HepG2 (cell line): ENCODE measurements around the gene DEPDC5.

Experiments used
- E2F1 ChIP-seq: sonication (generic); formaldehyde crosslinking; IDR thresholded peaks from 2 replicates; pipeline ENCODE4 v1.5.0; 2020; ENCODE audit warnings: missing genetic modification reagents
- HIVEP1 ChIP-seq: sonication (generic); formaldehyde crosslinking; IDR thresholded peaks from 2 replicates; pipeline ENCODE4 v1.4.0; 2020; ENCODE audit warnings: mild to moderate bottlenecking, missing genetic modification reagents
- IRF2 ChIP-seq: IDR thresholded peaks from 2 replicates; pipeline ENCODE4 v1.6.1; 2018; ENCODE audit warnings: missing genetic modification reagents, missing compliant biosample characterization
- NPAS2 ChIP-seq: sonication (generic); formaldehyde crosslinking; IDR thresholded peaks from 2 replicates; pipeline ENCODE4 v1.8.0; 2022; ENCODE audit warnings: mild to moderate bottlenecking, missing genetic modification reagents, borderline replicate concordance
- NR3C1 ChIP-seq: sonication (generic); formaldehyde crosslinking; IDR thresholded peaks from 2 replicates; pipeline ENCODE4 v1.4.0; 2020; ENCODE audit warnings: missing genetic modification reagents
- RFX3 ChIP-seq: IDR thresholded peaks from 2 replicates; pipeline ENCODE4 v1.6.1; 2016; ENCODE audit warnings: missing biosample characterization, missing genetic modification reagents
- TAF1 ChIP-seq: sonication (generic); formaldehyde crosslinking; IDR thresholded peaks from 2 replicates; pipeline ENCODE4 v1.4.0; 2020; ENCODE audit warnings: missing genetic modification reagents
- USF2 ChIP-seq, 2 experiments: sonication (generic) in 1 of 2; formaldehyde crosslinking in 1 of 2; IDR thresholded peaks; 2 replicates each; pipeline versions ENCODE4 v1.5.1 to v1.6.1; 2011 to 2020; ENCODE audit warnings: borderline replicate concordance in 1 of 2, low read depth in 1 of 2, low read length in 1 of 2, mild to moderate bottlenecking in 1 of 2, missing genetic modification reagents in 1 of 2, moderate library complexity in 1 of 2
- ZNF512B ChIP-seq: sonication (generic); formaldehyde crosslinking; IDR thresholded peaks from 2 replicates; pipeline ENCODE4 v1.5.1; 2020; ENCODE audit warnings: missing genetic modification reagents, mild to moderate bottlenecking, borderline replicate concordance
- ZNF556 ChIP-seq: sonication (generic); formaldehyde crosslinking; IDR thresholded peaks from 2 replicates; pipeline ENCODE4 v1.4.0; 2020; ENCODE audit warnings: mild to moderate bottlenecking, missing genetic modification reagents, borderline replicate concordance
- ZNF572 ChIP-seq: sonication (generic); formaldehyde crosslinking; IDR thresholded peaks from 2 replicates; pipeline ENCODE4 v1.5.1; 2020; ENCODE audit warnings: mild to moderate bottlenecking, missing genetic modification reagents
- ZSCAN20 ChIP-seq: sonication (generic); formaldehyde crosslinking; IDR thresholded peaks from 2 replicates; pipeline ENCODE4 v1.4.0; 2020; ENCODE audit warnings: missing genetic modification reagents, mild to moderate bottlenecking, borderline replicate concordance

- TF ChIP-seq IRF2 (CRISPR knock-in tag) (no peak), RFX3 (CRISPR knock-in tag) (no peak), NR3C1 (CRISPR knock-in tag) (no peak), E2F1 (CRISPR knock-in tag) (no peak), HIVEP1 (CRISPR knock-in tag) (no peak), ZNF572 (CRISPR knock-in tag) (no peak), USF2 (IDR thresholded peaks at IDR 0.05; ENCODE audit: low read depth, low read length) (no peak), USF2 (CRISPR knock-in tag; IDR thresholded peaks at IDR 0.05; ENCODE audit: borderline replicate concordance) (no peak), ZSCAN20 (CRISPR knock-in tag) (no peak), TAF1 (no peak), ZNF556 (CRISPR knock-in tag) (no peak), ZNF512B (CRISPR knock-in tag) (no peak), NPAS2 (CRISPR knock-in tag) (no peak)
These were observed 61.1 kb downstream of the DEPDC5 start for GRCh38 chr22:31814942-31815341.
